Activated CD8-positive, alpha-beta memory T cell treated with anti-CD3 and anti-CD28 coated beads, Interleukin-2, amount 50 U/mL, for 4 hours (primary cell): ENCODE data around the gene CRTAC1.

Experiments used
- DNase-seq: peaks from one replicate; pipeline ENCODE4 v3.0.0-alpha.2; 2020

Gene CRTAC1

DNA sequence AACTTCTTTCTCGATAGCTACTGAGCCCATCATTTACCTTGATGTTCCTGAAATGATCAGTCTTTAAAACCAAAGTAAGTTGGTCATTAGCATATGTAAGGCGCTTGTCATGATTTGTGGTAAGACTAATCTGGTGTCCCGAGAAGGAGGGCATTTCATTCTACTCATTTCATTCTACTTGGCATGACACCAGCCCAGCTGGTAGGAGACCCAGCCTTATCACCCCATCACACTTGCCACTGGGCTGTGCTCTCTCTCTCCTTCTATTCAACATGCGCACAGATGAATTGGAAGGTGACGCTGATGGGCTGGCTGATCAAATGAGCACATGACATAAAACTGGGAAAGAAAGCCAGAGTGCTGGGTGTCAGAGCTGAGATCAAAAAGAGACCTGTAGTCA, 65.7 kb downstream of the CRTAC1 start:
- DNase-seq = no peak

DNA sequence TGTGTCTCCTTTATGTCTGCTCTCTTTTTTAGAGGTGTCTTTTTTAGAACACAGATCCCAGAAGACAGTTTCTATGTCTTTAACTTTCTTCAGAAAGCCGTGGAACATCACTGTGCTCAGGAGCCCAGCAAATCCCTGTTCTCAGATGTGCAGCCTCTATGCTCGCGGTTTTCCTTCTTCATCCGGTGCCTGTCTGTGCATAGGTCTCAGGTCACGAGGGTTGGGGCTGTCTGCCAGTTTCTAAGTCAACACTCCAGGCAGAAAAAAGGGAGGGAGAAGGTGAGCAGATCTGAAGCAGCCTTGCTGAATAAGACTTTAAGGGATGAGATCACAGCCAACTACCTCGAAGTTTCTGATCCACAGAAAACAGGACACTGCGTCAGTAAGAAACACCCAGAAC, 68.5 kb downstream of the CRTAC1 start:
- DNase-seq = no peak

DNA sequence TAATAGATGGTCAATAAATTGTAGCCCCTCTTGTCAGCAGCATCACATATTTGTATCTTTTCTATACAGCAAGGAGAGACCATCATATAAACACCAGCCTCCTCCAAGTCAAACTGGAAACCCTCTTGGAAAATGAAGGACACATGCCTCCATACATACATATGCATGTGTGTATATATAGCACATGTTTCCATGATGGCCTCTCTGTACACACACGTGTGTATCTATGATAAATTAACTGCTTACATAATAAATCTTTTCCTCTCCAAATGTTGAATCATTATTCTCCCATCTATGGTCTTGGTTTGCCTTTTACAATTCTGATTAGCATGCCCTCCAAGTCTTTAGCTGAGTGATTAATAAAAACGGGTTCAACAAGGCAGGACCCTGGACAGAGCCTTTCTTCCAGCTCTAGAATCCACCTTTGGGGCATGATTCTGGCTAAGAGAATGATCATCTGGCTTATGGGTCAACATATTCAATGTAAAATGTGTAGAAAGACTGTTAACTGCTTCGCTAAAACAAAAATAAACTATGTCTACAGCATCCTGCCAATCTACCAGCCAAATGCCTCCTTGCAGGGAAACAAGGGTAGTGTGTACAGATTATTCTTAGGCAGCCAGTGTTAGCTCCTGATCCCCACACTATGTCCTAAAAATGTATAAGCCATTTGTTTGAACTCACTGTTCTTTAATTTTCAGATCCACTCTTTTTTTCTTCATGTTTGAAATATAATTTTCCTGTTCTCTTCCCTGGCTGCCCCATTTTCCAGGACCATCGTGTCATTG, 70.0 kb downstream of the CRTAC1 start:
- no peak for DNase-seq

DNA sequence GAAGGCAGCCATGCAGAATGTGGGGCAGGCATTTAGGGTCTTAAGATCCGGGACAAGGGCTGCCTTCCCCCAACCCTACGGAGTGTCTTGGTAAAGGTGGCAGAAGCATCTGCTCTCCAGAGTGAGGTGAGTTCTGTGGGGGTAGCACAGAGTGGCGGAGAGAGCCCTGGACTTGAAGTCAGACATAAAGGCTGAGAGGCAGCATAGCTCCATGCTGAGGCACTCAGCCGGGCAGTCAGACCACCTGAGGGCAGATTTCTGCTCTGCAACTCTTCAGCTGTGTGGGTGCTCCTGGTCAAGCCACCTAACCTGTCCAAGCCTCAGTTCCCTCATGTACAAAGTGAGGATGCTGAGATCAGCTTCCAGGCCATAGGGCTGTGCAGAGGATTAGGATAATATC, 81.0 kb downstream of the CRTAC1 start:
- DNase-seq = no peak

DNA sequence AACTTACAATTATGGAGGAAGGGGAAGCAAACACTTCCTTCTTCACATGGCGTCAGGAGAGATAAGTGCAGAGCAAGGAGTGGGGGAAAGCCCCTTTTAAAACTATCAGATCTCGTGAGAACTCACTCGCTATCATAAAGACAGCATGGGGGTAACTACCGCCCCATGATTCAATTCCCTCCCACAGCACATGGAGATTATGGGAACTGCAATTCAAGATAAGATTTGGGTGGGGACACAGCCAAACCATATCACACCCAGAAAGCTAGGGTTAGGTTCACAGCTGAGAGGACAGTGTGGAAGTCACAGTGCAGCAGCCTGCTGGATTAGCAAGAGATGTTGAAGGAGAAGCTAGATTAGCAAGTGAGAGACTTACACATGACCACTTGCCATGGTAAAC, 81.6 kb downstream of the CRTAC1 start:
- no peak for DNase-seq

DNA sequence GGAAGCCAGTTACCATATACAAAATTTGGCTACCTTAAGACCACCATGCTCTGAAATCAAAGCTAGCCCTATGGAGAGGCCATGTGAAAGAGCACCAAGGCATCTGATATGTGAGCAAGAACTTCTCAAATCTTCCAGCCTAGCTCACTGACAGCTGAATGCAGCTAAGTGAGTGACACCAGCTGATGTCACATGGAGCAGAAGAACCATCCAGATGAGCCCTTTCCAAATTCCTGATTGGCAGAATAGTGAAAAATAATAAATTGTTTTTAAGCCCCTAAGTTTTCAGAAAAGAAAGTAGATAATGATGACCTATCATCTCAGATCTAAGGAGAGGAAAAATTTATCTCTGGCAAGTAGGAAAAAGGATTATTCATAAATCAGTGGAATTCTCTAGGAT, 85.6 kb downstream of the CRTAC1 start:
- DNase-seq = no peak

DNA sequence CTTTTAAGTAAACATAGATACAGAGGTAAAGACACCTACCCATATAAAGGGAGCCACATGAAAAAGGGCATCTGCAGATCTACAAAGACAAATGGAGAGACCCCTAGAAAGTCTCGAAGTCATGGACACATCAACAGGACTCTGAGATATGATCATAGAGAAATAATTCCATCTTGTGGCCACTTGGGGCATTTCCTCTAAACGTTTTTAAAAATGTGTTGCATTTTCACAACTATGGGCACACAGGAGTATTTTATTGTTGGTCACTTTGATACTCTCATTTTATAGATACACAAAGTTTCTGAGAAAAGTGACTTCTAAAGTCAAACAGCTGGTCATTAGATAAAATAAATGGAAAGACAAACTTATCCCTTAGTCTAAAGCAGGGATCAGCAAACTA, 87.1 kb downstream of the CRTAC1 start:
- DNase-seq = no peak

DNA sequence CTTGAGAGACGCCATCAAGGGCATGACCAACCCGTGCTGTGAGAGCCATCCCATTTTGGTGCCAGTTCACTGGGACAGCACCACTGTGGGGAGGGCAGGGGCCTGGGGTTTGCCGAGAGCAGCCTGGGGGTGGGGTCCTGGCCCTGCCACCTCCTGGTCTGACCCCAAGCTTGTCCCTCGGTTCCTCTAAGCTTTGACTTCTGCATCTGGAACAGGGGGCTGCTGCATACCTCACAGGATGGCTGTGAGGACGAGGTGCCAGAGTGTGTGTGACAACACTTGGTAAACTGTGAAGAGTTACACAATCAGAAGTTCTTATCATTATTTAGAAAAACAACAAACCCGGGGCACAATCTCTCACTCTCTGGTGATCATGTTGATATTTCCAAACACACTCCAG, 89.9 kb downstream of the CRTAC1 start:
- DNase-seq = no peak

DNA sequence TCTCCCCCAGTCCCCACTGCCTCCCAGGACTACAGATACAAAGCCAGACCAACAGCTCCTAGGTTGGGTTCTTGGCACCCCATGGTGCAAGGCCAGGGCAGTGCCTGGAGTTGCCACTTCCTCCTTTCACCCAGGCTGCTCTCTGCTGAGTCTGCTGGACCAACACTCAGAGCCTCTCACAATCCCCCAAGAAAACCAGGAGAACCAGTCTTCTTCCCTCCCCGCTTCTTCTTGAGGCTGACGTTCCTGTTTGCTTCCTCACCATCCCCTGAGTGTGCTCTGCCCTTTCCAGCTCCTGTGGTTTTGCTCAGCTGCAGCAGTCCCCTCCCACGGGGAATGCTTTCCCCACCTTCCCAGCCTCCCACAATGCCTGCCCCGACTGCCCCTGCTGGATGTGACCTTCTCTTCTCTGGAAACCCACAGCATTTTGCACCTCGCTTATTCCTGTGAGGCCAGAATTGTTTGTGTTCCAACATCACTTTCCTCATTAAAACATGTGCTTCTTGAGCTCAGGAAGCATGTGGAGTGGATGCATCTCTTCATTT, 90.9 kb downstream of the CRTAC1 start:
- DNase-seq = no peak

DNA sequence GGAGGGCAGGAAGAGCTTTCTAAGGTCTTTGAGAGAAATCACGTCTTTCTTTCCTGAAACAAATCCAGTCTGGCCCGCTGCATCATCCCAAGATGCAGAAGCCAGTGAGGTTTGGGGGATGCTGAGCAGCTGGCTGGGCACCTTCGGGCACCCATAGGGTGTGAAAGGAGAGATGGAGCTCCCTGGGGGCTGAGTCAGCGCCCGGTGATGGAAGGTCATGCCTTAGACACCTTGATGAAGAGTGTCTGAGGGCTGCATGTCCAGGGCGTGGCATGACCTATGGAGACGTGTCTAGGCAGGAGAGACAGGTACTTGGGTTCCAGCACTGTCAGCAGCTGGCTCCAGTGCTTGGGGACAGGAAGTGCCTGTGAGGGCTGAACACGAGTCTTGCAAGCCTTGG, 92.5 kb downstream of the CRTAC1 start:
- no peak for DNase-seq

DNA sequence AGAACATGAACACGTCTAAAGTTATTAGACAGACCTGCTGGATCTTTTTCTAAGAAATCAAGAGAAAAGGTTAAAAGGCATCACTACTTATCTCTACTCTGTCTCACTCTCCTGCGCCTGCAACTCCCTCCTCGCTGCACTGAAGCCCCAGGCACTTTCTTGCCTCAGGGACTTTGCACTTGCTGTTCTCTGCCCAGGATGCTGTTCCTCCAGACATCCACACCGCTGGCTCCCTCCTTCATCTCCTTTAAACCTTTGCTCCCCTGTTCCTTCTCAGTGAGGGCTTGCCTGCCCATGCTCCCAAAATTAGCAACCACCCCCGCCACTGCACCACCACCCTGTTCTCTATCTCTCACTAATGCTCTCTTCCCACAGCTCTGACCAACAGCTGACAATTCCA, 93.4 kb downstream of the CRTAC1 start:
- no peak for DNase-seq

DNA sequence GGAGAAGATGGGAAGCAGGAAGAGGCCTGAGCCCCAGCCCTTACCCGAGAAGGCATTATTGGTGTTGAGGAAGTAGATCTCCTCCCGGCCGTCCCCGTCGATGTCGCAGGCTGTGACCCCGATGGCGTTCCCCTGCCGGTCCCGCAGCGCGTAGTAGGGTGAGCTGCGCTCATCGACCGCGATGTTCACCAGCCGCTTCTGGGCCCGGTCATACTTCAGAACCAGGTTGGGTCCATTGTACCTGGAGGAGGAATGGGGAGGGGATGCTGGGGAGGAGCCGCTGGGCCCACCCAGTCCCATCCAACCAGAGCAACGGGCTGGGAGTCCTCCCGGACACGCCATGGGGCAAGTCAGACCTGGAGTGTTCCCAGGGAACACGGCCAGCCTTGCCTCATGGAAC, 94.3 kb downstream of the CRTAC1 start:
- DNase-seq = no peak

DNA sequence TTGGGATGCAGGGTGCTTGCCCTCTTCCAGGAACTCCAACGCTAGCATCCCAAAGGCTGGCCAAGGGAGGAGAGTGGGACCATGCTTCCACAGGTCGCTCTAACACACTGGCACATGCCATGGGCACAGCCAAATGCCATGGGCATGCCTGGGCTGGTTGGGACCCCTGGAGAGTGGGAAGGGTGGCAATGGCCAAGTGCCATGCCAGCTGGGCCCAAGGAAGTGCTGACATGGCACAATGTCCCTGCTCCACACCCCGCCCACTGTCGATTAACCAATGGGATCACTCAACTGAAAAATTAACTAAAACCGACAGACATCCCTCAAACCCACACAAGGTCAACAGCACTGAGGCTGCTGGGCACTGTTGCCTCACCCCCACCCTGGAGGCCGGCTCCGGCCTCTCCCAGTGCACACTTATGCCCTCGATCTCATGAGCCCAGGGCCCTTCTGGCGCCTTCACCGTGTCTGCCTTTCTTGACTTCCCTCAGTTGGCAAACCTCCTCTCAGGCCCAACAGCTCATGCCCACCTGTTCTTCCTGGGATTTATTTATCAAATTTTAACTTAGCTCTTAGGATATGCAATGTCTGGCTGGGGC, 97.4 kb downstream of the CRTAC1 start:
- DNase-seq = no peak

DNA sequence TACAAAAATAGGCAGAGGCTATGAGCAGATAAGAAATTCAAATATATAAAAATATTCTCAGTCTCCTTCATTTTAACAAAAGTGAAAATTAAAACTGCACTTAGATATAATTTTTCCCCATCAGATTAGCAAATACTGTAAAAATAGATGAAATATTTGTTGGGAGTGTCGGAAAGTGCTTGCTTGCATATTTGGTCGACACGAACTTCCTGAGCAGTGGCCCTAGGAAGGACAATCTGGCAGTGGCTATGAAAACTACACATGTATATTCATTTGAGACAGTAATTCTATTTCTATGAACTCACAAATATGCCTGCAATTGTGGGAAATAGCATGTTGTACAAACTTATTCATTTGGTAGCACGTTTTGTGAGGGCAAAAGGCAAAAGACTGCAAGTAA, 99.4 kb downstream of the CRTAC1 start:
- DNase-seq = no peak

DNA sequence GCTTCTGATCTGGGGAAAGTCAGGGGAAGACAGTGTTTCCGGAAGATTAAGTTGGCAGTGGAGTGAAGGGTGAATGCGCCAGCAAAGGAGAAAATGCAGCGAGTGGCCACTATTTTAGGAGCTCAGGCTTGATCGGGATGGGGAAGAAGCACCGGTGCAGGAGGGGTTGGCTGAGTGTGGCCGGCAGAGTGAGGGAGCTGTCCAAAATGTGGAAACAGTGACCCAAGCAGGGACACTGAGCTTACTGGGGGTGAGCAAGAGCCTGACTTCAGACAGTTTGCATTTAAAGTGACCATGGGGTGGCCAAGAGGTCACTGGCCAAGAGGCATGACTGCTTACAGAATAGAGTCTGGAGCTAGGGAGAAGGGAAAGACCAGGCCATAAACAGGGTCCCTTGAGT, 101.5 kb downstream of the CRTAC1 start:
- DNase-seq = no peak

DNA sequence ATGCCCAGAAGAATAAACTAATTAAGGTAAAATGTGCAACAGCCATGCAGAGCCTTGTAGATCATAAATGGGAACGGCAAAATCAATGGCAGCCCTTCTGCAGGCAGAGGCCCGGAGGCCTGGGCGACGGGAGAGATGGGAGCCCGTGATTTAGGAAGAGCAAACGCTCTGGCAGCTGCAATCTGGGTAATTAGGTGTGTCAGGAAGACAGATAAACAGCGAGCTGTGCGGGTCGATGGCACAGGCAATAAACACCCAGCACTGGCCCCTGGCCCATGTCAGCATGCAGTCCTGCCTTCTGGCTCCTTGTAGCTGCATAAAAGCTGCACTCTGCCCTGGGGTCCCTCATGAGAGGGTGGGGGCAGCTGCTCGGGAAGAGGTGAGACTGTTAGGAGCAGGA, 102.8 kb downstream of the CRTAC1 start:
- DNase-seq = no peak

DNA sequence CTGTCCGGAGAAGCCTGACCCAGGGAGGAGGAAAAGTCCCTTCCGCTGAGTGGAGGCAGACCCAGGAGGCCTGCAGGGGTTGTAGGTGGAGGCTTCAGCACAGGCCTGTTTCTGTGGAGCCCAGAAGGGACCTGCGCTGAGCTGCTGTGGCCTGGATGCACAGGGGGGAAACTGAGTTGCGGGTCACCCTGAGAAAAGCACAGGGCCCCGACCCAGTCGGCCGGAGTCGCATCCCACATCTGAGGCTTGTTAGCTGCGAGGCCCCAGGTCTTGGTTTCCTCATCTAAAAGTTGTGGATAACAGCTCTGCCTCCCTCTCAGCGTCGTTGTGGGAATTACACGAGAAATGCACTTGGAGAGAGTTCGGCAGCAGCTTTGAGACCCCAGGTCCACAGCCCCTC, 104.4 kb downstream of the CRTAC1 start:
- DNase-seq = no peak

DNA sequence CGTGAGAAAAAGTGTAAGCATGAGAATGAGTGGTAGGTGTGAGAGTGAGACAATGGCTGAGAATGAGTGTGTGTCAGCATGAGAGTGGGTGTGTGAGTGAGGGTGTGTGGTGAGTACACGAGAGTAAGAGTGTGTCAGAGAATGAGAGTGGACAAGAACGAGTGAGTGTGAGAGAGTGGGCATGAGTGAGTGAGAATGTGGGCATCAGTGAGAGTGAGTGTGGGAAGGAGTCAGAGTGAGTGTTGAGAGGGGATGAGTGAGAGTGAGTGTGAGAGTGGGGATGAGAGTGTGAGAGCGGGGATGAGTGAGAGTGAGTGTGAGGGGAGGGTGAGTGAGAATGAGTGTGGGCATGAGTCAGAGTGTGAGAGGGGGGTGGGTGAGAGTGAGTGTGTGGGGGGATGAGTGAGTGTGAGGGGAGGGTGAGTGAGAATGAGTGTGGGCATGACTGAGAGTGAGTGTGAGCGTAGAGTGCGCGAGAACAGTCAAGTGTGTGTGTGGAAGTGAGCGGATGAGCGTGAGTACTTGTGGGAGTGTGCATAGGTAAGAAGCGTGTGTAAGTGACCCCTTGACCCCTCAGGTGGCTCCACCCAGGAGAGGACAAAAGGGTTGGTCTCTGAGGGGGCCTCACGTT, 105.0 kb downstream of the CRTAC1 start:
- no peak for DNase-seq

DNA sequence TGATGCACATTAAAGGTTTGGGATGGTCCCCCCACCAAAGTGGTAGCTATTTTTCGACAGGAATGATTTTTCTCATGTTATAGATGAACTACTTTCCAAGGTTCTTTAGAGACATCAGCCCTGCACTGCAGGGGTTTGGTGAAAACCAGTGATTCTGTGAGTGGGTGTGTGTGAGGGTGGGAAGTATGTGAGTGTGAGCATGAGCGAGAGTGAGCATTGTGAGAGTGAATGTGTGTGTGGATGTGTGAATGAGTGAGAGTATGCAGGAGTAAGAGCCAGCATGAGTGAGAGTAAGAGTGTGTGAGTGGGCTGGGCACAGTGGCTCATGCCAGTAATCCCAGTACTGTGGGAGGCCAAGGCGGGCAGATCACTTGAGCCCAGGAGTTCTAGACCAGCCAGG, 105.7 kb downstream of the CRTAC1 start:
- no peak for DNase-seq

DNA sequence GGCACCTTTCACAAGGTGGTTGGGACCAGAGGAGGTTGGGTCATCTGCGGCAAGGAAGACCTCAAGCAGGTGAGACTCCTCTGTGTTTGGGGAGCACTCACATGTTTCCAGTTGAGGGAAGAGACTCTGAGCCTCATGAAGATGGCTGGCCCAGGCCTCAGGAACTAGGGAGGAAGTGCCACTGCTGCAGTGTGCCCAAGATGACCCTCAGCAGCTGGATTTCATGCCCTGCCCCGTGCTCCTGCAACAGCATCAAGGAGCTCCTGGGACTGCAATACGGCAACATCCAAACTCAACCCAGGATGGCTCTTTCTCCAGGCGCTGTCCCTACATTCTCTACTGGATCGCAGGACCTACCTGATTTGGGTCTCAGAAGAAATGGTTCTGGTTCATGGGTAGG, 106.9 kb downstream of the CRTAC1 start:
- DNase-seq = no peak

DNA sequence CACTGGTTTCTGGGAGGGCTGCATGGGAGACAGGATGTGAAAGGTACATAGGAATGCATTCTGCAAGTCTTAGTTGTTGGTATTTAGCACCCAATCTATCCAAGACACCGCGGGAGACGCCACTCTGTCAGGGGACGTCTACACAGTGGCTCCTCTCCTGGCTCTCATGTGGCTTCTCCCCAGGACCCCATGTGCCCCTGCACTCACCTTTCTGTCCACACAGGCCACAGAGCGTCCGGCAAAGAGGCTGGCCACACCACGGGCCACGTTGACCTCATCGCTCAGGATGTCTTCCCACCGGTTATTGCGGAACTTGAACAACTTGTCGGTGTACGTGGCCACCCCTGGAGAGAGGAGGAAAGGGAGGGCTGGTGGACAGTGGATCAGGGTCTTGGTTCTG, 107.4 kb downstream of the CRTAC1 start:
- DNase-seq = no peak

DNA sequence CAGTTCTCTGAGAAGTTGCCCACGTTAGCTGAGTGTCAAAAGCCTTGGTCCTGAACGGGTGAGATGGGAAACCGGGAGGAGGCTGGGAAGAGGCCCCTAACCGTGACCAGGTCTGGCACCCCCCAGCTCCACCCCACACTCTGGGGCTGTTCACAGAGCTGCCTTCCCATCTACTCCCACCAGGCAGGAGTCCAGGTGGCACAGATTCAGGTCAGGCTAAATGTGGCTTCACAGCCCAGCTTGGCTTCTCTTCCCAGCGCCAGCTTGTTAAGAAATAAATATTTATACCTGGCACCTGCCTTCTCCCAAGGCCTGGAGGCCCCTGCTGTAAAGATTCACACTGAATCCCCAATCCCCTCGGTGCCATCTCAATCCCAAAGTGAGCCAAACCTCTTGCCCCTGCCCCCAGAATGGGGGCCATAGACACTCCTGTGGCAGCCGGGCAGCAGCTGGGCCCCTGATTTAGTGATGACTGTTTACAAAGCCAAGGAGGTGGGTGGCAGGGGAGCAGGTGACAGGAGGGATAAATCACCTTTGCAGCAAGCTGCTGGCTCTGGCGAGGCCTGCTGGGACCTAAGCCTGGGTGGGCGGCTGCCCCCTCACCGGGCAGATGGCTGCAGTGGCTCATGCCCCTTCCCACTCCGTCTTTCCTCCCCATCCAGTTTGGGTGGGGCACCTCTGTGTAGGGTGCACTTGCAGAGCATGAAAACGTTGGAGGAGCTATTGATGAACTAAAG, 108.2 kb downstream of the CRTAC1 start:
- DNase-seq = no peak

DNA sequence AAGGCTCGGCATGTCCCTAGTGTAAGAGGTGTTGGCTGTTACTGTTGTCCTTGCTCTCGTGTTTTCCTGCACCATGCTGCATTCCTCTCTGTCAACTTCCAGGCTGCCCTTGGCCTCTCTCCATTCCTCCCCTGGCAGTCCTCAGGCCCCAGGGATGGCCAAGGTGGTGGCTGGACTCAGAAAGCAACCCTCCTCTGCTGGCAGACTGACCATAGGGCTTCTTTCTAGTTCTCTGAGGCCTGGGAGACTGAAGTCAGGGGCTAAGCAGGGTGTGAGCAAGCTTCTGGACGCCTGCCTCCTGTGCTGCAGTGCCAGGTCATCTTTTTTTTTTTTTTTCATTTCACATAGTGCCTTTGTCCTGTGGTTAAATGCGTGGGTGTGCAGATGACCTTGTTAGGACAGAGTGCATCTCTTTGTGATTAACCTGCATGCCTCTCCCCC, 108.8 kb downstream of the CRTAC1 start:
- DNase-seq = no peak

DNA sequence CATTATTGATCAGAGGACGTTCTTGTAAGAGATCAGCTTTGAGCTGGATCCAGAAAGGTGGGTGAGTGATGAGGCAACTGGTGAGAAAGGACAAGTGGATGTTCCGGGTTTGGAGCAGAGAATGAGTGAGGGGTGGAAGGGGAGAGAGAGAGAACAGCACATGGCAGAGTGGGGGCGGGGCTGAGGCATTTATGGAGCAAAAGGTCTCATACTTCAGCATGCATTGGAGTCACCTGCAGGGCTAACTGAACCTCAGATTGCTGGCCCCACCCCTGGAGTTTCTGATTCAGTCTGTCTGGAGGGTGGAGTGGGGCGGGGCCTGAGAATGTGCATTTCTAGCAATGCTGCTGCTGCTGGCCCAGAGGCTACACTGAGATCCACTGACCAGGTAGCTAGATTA, 109.6 kb downstream of the CRTAC1 start:
- DNase-seq = no peak
